ENCODE data around the gene THOC6.

Gene THOC6

GRCh38 chr16:3038896-3039295 lies 15.1 kb downstream of the THOC6 start:
- no peak overlapping the region for H3K4me3 ChIP-seq (ENCODE audit: low read length)
- DNase-seq (ENCODE audit: low read depth): no peak
- no peak for TF ChIP-seq CTCF (conservative IDR thresholded peaks at IDR 0.05; ENCODE audit: low read depth, low read length)

GRCh38 chr16:3042376-3042775 lies 18.5 kb downstream of the THOC6 start:
- no peak for DNase-seq (ENCODE audit: low read depth)
- no peak for TF ChIP-seq CTCF (conservative IDR thresholded peaks at IDR 0.05; ENCODE audit: low read depth, low read length)

GRCh38 chr16:3044708-3045107 lies 20.9 kb downstream of the THOC6 start:
- DNase-seq (ENCODE audit: low read depth): no peak
- H3K4me3 ChIP-seq (ENCODE audit: low read length): no peak overlapping the region
- no peak for TF ChIP-seq CTCF (conservative IDR thresholded peaks at IDR 0.05; ENCODE audit: low read depth, low read length)

More at GRCh38 chr16:3042376-3042775, 18.5 kb downstream of the THOC6 start:
- no peak overlapping the region for H3K4me3 ChIP-seq (ENCODE audit: low read length)

- no peak for DNase-seq (ENCODE audit: low read depth)
- H3K4me3 ChIP-seq (ENCODE audit: low read length): peak within 1 kb of the TSS; percentile 32
- no peak for TF ChIP-seq CTCF (conservative IDR thresholded peaks at IDR 0.05; ENCODE audit: low read depth, low read length)
These were observed 22.2 kb downstream of the THOC6 start, which contains the start of gene MMP25 for GRCh38 chr16:3045758-3046640. TSS of gene MMP25 (plus strand) at chr16:3046561. CDS start at chr16:3046918, 357 bp downstream.

GRCh38 chr16:3046641-3047386 lies 23.0 kb downstream of the THOC6 start:
- no peak for DNase-seq (ENCODE audit: low read depth)
- H3K4me3 ChIP-seq (ENCODE audit: low read length): no peak overlapping the region
- TF ChIP-seq CTCF (conservative IDR thresholded peaks at IDR 0.05; ENCODE audit: low read depth, low read length): no peak

- TF ChIP-seq CTCF (conservative IDR thresholded peaks at IDR 0.05; ENCODE audit: low read depth, low read length): no peak
- no peak for DNase-seq (ENCODE audit: low read depth)
- no peak overlapping the region for H3K4me3 ChIP-seq (ENCODE audit: low read length)
These were observed 23.5 kb downstream of the THOC6 start for GRCh38 chr16:3047387-3047720.
